ENCODE results near the gene INHA.

The INHA gene, protein sequence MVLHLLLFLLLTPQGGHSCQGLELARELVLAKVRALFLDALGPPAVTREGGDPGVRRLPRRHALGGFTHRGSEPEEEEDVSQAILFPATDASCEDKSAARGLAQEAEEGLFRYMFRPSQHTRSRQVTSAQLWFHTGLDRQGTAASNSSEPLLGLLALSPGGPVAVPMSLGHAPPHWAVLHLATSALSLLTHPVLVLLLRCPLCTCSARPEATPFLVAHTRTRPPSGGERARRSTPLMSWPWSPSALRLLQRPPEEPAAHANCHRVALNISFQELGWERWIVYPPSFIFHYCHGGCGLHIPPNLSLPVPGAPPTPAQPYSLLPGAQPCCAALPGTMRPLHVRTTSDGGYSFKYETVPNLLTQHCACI

DNA sequence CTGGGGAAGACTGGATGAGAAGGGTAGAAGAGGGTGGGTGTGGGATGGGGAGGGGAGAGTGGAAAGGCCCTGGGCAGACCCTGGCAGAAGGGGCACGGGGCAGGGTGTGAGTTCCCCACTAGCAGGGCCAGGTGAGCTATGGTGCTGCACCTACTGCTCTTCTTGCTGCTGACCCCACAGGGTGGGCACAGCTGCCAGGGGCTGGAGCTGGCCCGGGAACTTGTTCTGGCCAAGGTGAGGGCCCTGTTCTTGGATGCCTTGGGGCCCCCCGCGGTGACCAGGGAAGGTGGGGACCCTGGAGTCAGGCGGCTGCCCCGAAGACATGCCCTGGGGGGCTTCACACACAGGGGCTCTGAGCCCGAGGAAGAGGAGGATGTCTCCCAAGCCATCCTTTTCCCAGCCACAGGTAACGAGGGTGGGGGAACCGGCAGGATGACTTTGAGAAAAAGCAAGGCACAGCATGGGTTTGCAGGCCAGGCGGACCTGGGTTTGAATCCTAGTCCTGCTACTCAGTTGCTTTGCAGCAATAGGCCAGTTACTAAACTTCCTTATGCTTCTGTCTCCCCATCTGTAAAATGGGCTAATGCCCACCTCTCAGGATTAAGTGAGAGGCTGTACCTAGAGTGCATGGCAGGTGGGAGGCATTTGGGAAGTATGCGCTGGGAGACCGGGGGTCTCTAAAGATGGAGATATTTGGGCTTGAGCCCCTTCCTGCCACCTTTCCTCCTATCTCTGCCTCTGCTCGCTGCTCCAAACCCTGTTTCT lies at the start of gene INHA:
INHA (plus strand) TSS at position 74 of the 765 bp plus-strand sequence; CDS start at position 139, 65 bp downstream.
- DNase-seq (ENCODE audit: low read depth in 2 of 2), result no peak

DNA sequence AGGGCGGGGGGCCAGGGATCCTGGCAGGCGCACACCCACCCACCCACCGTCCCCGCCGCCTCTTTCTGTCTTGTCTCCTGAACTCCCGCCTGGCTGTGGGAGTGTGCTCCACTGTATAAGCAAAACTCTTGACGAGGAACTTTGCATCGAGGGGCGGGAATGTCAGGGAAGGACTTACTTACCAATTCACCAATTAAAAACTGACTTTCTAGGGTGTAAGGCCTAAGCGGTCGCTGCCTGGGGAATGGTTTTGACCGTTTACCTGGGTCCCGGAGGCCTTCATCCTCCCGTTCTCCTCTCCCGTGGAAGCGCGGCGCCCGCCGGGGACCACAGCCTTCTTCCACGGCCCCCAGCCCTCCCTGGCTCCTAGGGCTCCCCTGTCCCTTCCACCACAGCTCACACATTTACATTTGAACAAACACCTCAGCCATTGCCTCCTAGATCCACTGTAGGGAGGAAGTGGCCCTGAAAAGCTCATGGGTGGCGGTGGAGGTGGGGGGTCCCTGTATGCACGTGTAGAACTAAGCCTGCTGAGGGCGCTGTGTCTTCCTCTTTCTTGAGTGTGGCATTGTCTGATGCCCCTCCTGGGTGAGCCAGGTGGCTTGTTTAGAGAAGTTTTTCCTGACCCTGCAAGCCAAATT lies 49.0 kb upstream of the INHA start:
- no peak for DNase-seq (ENCODE audit: low read depth in 2 of 2)

DNA sequence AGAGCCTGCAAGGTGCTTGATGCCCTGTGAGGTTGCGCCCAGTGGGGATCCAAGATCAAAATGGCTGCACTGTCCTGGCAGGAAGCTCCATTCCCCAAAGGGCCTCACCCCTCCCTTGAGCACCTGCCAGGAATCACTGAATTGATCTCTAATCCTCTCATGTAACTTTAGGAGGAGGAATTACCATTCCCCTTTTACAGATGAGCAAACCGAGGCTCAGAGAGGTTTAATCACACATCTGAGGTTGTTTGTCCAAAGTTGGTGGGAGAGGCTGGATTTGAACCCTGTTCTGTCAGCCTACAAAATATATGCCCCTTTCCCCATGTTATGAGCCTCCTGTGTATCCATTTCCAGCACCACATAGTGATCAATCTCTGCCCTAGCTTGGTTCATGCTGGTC lies 47.3 kb upstream of the INHA start:
- no peak for DNase-seq (ENCODE audit: low read depth in 2 of 2)

DNA sequence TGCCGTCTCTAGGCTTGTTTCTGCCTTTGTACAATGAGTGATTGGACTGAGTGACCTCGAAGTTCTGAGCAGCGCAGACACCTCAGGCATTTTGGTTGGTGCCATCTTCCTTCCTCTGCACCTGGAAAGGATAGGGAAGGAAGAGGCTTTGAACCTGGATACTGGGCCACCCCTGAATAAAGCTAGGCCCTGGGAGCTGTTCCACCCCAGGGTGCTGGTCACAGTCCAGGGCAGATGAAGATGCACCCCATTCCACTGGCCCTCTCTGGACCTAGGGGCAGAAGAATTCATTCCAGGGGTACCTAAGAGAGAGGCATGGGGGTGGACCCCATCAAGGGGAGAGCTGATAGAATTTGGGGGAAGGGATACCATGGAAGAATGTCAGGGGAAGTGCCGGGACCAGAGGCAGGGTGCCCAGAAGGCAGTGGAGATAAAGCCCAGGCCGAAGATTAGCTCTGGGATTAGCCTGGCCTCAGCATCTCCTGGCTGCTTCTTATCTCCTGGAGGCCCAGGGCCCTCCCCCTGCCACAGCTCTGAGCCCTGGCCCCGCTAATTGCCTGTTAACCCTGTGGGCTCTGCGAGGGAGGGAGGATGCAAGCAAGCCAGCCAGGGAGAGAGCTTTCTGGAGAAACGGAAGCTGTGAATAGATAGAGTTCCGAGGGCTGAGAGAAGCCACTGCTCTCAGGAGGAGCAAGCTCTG lies 46.4 kb upstream of the INHA start:
- no peak for DNase-seq (ENCODE audit: low read depth in 2 of 2)

DNA sequence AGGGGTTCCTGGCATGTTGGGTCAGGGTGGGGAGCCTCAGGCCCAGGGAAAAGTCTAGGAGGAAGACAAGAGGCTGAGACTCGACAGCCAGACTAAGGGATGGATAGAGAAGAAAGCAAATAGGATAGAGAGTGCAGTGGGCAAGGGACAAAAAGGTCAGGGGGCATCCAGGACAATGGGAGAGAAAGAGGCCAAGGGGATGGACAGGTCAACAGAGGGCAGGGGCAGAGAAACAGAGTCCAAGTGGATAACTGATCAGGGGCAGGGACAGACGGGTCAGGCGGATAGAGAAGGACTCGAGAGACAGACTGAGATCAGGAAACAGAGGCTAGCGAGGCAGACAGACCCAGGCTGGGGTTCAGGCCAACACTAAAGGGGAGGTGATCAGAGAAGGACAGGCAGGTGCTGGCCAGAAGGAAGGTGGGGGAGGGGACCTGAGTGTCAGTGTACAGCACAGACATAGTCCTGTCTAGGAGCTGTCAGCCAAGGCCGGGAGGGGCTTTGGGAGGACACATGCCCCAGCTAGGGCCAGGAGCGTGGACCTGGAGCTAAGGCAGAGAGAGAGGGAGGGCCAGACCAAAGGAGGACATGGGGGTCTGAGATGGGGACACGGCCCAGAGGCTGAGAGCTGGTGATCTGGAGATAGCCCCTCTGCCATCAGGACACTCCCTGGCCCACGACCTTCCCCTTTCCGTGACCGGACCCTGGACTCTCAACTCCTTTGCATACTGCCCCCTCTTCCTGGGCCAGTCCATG lies 45.6 kb upstream of the INHA start:
- DNase-seq (ENCODE audit: low read depth in 2 of 2), result no peak

DNA sequence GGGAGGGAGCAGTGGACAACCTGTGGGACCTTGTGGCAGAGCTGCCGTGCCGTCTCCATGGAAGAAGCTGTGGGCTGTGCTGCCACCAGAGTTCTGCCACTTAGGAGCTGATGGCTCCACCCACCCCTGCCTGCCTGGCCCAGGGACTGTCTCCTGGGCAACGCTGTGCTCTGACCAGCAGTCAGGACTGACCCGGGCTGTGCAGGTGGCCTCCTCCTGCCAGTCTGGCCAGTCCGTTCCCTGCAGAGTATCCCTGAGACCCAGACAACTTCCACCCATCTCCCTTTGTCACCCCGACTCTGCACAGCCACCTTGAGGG lies 45.1 kb upstream of the INHA start:
- no peak for DNase-seq (ENCODE audit: low read depth in 2 of 2)

DNA sequence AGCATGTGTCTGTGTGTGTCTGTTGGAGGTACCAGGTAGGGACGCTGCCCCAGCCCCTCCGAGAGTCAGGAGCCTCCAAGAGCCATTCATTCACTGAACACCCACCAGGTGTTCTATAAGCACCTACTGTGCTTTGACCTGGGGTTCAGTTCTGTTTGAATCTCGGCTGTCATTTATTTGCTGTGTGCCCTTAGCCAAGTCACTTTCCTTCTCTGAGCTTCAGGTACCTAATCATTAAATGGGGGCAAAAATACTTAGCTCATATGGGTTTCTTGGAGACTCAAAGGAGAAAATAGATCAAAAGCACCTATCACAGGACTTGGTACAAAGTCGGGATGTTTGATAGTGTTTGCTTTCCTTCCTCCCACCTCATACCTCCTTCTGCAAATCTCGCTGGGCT lies 44.6 kb upstream of the INHA start:
- DNase-seq (ENCODE audit: low read depth in 2 of 2), result no peak

DNA sequence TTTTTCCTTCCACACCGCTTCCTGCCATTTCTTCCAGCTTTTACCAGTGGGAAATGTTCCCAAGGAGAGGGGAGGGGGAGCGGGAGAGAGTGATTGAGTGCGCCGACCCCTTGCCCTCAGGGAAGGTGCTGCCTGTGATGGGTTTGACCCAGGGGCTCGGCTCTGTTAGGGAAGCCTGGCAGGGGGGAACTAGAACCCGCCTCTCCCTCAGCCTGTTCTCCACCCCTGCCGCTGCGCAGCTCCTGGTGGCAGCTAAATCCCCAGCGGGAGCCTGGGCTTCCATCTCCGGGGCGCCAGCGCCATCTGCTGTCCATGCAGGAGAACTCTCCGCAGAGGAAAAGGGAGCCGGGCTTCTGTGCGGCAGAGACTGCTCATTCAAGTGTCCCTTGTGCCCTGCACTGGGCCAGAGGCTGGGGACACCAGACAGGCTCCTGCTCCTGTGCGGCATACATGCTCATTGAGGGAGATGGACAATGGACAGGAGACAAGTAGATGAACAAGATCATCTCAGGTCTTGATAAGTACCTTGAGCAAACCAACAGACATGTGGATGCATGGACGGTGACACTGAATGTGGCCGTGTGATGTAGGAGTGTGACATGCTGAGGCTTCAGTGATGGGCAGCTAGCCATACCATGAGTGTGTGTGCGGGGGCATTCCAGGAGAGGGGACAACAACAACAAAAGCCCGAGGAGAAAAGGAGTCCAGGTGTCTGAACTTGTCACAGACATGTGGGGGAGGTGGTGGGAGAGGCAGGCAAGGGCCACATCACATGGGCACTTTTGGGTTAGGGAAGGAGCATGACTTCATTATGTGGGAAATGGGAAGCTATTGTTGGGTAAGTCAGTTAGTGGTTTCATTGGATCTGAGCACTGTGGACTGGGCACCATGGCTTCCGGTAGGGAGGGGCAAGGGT lies 41.8 kb upstream of the INHA start:
- peak; percentile 68 to 72 for DNase-seq (ENCODE audit: low read depth in 2 of 2)

DNA sequence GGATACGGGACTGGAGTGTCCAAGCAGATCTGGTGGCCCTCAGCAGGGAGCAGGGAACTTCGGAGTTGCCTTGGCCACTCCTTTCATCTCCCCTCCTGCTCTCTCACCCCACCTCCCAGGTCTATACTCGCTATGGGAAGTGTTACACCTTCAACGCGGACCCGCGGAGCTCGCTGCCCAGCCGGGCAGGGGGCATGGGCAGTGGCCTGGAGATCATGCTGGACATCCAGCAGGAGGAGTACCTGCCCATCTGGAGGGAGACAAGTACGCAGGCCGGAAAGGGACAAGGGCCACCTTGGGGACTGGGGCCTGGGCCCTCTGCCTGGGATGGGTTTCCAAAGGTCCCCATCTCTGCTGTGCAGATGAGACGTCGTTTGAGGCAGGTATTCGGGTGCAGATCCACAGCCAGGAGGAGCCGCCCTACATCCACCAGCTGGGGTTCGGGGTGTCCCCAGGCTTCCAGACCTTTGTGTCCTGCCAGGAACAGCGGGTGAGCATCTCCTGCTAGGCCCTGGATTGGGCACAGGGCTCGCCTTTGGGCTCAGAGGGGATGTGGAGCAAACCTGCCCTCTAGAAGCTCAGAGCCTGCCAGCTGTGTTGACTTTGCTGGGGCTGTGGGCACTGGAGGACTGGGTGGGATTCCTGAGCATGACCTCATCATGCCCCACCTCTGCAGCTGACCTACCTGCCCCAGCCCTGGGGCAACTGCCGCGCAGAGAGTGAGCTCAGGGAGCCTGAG lies 40.3 kb upstream of the INHA start:
- DNase-seq (ENCODE audit: low read depth in 2 of 2), result no peak

DNA sequence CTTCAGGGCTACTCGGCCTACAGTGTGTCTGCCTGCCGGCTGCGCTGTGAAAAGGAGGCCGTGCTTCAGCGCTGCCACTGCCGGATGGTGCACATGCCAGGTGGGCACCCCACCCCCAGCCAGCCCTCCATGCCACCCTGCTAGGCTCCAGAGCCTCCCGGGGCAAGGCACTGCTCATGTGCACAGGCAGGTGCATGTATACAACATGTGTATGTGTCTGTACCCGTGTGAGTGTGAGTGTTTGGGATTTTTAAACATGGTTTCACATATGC lies 39.8 kb upstream of the INHA start:
- DNase-seq (ENCODE audit: low read depth in 2 of 2), result no peak

DNA sequence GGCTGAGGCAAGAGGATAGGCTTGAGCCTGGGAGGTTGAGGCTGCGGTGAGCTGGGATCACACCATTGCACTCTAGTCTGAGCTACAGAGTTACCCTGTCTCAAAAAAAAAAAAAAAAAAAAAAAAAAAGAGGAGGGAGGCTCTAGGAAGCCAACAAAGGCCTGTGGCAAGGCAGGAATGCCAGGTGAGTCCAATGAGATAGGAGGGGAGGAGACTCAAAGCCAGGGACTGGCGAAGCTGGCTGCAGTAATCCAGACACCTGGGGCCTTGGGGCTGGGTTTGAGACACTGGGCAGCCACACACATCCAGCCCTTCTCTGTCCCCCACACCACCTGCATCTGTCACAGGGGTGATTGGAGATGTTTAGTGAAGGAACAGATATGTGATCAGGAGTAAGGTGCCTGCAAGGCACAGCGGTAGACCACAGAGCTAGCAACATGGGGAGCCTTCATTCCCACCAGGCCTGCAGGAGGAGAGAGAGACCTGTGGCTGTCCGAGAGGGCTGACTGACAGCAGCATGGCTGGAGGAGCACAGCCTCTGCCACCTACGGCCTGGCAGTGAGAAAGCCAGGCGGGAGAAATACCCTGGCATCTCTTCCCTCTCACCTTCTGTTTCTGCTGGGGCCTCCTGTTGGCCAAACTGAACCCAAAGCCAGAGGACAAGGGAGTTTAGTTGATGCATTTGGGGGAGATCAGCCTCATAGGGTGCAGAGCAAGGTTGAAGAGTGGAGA lies 38.0 kb upstream of the INHA start:
- no peak for DNase-seq (ENCODE audit: low read depth in 2 of 2)

DNA sequence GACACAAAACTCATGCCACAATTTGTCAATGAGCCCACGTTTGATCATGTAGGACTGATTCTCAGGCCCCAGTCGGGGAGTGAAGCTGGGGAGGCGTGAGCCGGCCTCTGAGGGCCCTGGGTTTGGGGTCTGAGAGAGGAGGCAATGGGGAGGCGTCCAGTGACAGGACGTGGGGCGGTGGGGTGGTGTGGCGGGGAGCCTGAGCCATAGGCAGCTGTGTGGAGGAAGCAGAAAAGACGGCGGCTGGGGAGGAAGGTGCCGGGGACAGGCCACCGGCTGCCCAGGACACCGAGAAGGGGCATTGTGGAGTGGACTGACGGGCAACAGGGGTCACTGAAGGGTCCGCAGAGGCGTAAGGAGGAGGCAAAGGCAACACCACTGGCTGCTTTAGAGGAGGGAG lies 35.7 kb upstream of the INHA start:
- no peak for DNase-seq (ENCODE audit: low read depth in 2 of 2)

DNA sequence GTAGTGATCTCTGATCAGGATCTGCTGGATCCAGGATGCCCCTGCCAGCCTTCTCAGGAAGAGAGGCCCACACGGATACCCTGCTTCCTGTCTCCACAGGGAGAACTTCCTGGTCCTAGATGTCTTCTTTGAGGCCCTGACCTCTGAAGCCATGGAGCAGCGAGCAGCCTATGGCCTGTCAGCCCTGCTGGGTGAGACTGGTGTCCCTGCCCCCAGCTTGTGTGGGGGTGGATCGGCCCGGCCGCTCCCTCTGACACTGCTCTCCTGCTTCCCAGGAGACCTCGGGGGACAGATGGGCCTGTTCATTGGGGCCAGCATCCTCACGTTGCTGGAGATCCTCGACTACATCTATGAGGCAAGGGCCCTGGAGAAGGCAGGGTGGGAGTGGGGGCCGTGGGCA lies 35.1 kb upstream of the INHA start:
- no peak for DNase-seq (ENCODE audit: low read depth in 2 of 2)

DNA sequence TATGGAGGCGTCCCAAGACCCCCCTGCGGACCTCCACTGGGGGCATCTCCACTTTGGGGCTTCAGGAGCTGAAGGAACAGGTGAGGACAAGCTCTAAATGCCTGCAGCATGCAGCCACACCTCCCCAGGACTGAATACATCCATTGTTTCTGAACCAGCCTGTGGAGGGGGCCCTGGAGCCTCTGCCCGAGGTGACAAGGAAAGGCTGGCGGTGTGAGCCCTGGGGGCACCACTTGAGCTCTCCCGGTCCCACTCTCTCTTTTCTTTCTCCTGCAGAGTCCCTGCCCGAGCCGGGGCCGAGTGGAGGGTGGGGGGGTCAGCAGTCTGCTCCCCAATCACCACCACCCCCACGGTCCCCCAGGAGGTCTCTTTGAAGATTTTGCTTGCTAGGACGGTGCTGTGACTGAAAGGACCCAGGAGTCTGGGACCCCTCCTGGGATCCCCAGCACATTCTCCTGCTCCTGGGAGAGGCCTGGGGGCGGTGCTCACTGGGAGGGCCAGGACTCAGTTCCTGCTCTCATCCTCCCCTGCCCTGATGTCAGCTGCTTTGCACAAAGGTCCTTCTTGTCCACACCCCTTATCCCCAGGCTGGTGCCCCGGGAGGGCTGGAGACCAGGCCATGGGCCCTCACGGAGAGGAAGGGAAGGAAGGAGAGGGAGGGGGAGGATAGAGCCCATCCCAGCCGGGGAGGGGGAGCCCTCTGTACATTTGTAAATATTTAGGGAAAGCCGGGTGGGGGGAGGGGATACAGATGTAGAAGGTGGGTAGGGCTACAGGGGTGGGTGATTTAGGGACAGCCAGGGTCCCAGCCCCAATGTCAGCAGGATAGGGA lies 34.2 kb upstream of the INHA start:
- DNase-seq (ENCODE audit: low read depth in 2 of 2), result no peak

DNA sequence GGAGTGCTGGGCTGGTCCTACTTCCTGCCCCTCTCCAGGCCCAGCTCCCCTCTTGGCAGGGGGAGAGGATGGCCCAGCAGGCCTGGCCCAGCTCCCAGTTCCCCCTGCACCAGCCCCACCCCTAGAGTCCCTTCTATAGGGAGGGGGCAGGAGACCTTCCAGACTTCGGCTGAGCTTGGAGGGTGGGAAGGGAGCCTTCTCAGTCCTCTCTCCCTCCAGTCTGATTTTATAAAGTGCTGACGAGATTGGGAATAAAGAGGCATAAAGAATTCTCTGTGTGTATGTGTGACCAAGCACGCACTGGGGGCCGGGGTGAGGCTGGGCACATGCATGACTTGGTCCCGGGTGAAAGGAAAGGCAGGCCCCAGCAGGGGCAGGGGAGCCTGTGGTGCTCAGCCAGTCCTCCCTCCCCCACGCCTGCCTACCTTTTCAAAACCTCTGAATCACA lies 33.6 kb upstream of the INHA start:
- no peak for DNase-seq (ENCODE audit: low read depth in 2 of 2)

DNA sequence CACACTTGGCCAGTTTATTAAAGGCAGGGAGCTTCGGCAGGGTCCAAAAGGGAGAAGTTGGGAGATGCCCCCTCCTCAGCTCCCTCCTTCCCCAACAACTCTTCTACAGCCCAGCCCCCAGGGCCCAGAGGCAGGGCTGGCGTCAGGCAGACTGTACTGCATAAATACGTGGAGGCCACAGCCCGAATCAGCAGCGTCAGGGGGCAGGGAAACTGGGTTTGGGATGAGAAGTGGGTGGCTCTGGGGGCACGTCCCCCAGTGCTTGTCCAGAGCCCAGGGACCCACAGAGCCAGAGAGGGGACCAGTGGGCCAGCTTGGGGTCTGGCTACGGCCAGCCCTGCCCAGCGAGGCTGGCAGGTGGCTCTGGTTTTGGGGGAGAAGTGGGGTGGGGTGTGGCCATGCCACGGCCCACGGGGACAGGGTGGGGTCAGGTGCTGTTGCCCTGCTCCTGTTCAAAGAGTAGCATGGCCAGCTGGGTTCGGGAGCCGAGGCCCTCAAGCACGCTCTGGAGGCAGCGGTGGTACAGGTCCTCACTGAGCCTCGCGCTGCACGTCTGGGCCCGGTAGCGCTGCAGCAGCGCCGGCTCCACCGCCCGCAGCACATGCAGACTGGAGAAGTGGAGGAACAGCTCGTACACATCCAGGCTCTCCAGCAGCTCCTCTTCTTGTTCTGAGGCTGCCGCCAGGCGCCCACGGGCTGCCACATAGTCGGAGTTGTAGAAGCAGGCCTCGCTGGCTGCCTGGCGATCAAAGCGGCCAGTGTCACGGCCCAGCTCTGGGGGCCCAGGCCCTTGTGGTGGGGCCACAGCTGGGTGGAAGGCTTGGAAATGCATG lies 32.9 kb upstream of the INHA start:
- DNase-seq (ENCODE audit: low read depth in 2 of 2), result no peak

DNA sequence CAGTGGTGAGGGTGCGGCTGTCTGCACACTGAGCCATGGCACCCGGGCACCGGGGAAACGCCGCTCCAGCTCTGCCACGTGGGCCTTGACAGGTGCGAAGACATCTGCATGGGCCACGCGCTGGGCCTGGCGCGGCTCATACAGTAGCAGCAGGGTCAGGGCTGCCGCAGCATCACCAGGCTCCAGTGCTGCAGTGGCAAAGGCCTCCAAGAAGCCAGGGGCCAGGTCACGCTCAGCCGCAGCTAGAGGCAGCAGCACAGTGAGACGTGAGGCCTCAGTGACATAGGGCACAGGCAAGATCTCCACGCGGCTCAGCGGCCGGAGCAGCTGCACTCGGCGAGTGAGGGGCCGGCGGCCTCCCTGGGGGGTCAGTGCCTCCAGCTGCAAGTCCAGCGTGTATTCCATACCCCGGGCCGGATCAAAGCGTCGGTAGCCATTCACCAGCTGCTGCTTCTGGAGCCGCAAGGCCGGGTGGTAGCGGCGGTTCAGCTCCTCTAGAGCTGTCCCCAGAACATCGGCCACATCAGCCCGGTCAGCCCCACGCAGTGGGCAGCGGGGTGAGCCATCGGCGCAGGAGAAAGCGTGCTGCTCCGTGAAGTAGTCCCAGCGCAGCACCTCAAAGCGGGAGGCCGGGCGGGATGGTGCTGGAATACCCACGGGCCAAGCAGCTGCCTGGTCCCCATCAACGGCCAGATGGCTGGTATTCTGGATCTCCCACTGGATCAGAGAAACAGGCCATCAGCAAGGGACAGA lies 32.0 kb upstream of the INHA start:
- no peak for DNase-seq (ENCODE audit: low read depth in 2 of 2)

Data from stimulated activated CD8-positive, alpha-beta memory T cell treated with anti-CD3 and anti-CD28 coated beads, Interleukin-7, amount 100 ng/mL, for 4 hours (primary cell).